Upper lobe of left lung (tissue), 6 donors: Measurements from ENCODE around the gene ZNF534. TPM values are rescaled to one million over a fixed set of nuclear protein-coding genes. Genes with fewer than 3 reads are reported as not detected.
A peak's percentile ranks its signal among the peaks of the same experiment; 100 is the strongest.

Experiments
- ATAC-seq, 2 donors: fragments of 200-7000 bp; cut with Tn5 transposase; one replicate each; pipeline ENCODE4 v1.9.1; 2022; ENCODE audit warnings: mild to moderate bottlenecking in 2 of 2, moderate library complexity in 2 of 2; ENCODE audit not compliant: low FRiP score in 2 of 2
- DNase-seq, 2 donors: peaks; one replicate each; pipeline ENCODE4 v3.0.0-alpha.2; 2019 to 2020
- H3K27ac ChIP-seq, 4 donors: fragments of 200-600 bp; sonication (generic); one replicate each; pipeline ENCODE4 v1.5.1; 2016 to 2019
- H3K27me3 ChIP-seq, 4 donors: fragments of 200-600 bp; sonication (generic); one replicate each; pipeline ENCODE4 v1.5.1; 2017 to 2019
- H3K36me3 ChIP-seq, 4 donors: fragments of 200-600 bp; sonication (generic); one replicate each; pipeline ENCODE4 v1.5.1; 2016 to 2019
- H3K4me1 ChIP-seq, 4 donors: fragments of 200-600 bp; sonication (generic); one replicate each; pipeline ENCODE4 v1.5.1; 2018 to 2019
- H3K4me3 ChIP-seq, 4 donors: fragments of 200-600 bp; sonication (generic); one replicate each; pipeline ENCODE4 v1.5.1; 2017 to 2019; ENCODE audit warnings: mild to moderate bottlenecking in 2 of 4, moderate library complexity in 1 of 4
- H3K9me3 ChIP-seq, 4 donors: fragments of 200-600 bp; sonication (generic); one replicate each; pipeline ENCODE4 v1.5.1; 2018 to 2019
- EP300 ChIP-seq, 4 donors: sonication (generic); formaldehyde crosslinking; IDR thresholded peaks; one replicate each; pipeline ENCODE4 v1.5.1; 2017; ENCODE audit warnings: antibody characterized with exemption in 4 of 4, control low read depth in 2 of 4
- POLR2A ChIP-seq, 4 donors: fragments of 450-650 bp; IDR thresholded peaks; one replicate each; pipeline ENCODE4 v1.5.1; 2016 to 2017; ENCODE audit warnings: antibody characterized with exemption in 4 of 4, mild to moderate bottlenecking in 2 of 4
- POLR2AphosphoS5 ChIP-seq, 2 donors: sonication (generic); formaldehyde crosslinking; IDR thresholded peaks; one replicate each; pipeline ENCODE4 v1.5.1; 2017; ENCODE audit warnings: antibody characterized with exemption in 2 of 2
- WGBS, 2 donors: methylation state at CpG; one replicate each; pipeline ENCODE4 v1.1.5; 2017 to 2018; 5-methylcytosine and 5-hydroxymethylcytosine counted together
- total RNA-seq, 6 donors: library from RNA; depleted of rRNA in 4 of 6; stranded (reverse); fragments of >200 nt in 4 of 6; gene quantifications; one replicate each; pipeline versions ENCODE4 v1.1.0 to v1.2.1, GENCODE V29; 2016 to 2021
- TF ChIP-seq, protein P1 (sequence below), 6 experiments: fragments of 450-650 bp in 4 of 6; fragments of 200-600 bp in 2 of 6; sonication (generic) in 2 of 6; IDR thresholded peaks; one replicate each; pipeline ENCODE4 v1.5.1; 2016 to 2019; ENCODE audit warnings: antibody characterized with exemption in 6 of 6
- donor health status: DM: no; HTN: no; CAD: no; lungs with moderate emphysema.
- donor health status: DM: no; HTN: yes; CAD: no; lungs with severe emphysema.

Gene ZNF534
- total RNA-seq, 6 donors from 2014 or later = 0.17 to 0.55 (median 0.30) TPM; not detected in 3

DNA sequence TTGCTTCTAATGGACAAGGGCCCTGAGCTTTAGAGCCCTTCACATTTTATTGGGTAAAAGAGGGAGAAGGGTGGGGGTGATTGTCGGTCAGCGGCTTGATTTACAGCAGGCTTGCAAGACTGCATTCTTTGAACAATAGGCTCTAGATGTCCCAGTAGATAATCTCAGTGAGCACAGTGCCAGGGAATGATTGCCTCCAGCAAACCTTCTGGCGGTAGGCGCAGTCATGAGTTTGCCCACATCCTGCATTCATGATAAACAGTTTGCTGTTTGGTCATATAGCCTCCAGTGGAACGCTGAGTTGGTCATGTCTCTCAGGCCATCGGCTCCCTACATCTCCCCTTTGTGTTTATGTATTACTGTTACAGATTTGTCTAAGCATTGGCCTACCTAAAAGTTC is 18.7 kb upstream of the ZNF534 start:
- Histone ChIP-seq H3K27me3 (no peaks in the 10 kb centered on the region), H3K27ac (no peak overlapping the region), H3K4me1 (no peaks in the 10 kb centered on the region), H3K36me3 (peaks cover 33 to 87% (median 83%) of the 10 kb centered on the region in 4 donors), H3K9me3 (peaks cover 41 to 96% (median 80%) of the 10 kb centered on the region in 4 donors), H3K4me3 (no peak overlapping the region)
- ATAC-seq (no peak), DNase-seq (no peak)
- WGBS, 2 donors = 94 to 99% methylated on average over 6 of the region's 6 CpGs
- TF ChIP-seq, protein P1, sequence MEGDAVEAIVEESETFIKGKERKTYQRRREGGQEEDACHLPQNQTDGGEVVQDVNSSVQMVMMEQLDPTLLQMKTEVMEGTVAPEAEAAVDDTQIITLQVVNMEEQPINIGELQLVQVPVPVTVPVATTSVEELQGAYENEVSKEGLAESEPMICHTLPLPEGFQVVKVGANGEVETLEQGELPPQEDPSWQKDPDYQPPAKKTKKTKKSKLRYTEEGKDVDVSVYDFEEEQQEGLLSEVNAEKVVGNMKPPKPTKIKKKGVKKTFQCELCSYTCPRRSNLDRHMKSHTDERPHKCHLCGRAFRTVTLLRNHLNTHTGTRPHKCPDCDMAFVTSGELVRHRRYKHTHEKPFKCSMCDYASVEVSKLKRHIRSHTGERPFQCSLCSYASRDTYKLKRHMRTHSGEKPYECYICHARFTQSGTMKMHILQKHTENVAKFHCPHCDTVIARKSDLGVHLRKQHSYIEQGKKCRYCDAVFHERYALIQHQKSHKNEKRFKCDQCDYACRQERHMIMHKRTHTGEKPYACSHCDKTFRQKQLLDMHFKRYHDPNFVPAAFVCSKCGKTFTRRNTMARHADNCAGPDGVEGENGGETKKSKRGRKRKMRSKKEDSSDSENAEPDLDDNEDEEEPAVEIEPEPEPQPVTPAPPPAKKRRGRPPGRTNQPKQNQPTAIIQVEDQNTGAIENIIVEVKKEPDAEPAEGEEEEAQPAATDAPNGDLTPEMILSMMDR (IDR thresholded peaks at IDR 0.05) = no peak
- TF ChIP-seq POLR2A (IDR thresholded peaks at IDR 0.05) (no peak), POLR2AphosphoS5 (IDR thresholded peaks at IDR 0.05) (no peak), EP300 (IDR thresholded peaks at IDR 0.05) (no peak)

DNA sequence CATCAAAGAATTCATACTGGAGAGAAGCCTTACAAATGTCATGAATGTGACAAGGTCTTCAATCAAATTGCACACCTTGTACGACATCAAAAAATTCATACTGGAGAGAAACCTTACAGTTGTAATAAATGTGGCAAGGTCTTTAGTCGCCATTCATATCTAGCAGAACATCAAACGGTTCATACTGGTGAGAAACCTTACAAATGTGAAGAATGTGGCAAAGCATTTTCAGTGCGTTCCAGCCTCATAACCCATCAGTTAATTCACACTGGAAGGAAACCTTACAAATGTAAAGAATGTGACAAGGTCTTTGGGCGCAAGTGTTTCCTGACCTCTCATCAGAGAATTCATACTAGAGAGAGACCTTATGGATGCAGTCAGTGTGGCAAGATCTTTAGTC is 13.2 kb upstream of the ZNF534 start:
- Histone ChIP-seq H3K27ac (no peak overlapping the region), H3K9me3 (peaks cover 60 to 98% (median 93%) of the 10 kb centered on the region in 4 donors), H3K4me1 (no peaks in the 10 kb centered on the region), H3K36me3 (peaks cover 1 to 33% (median 29%) of the 10 kb centered on the region in 4 donors), H3K27me3 (no peaks in the 10 kb centered on the region), H3K4me3 (no peak overlapping the region)
- DNase-seq = no peak
- ATAC-seq = no peak
- TF ChIP-seq POLR2A (IDR thresholded peaks at IDR 0.05) (no peak), POLR2AphosphoS5 (IDR thresholded peaks at IDR 0.05) (no peak), EP300 (IDR thresholded peaks at IDR 0.05) (no peak)
- TF ChIP-seq, protein P1 (IDR thresholded peaks at IDR 0.05) = no peak
- WGBS, 2 donors = 91 to 96% methylated on average over 5 of the region's 5 CpGs

DNA sequence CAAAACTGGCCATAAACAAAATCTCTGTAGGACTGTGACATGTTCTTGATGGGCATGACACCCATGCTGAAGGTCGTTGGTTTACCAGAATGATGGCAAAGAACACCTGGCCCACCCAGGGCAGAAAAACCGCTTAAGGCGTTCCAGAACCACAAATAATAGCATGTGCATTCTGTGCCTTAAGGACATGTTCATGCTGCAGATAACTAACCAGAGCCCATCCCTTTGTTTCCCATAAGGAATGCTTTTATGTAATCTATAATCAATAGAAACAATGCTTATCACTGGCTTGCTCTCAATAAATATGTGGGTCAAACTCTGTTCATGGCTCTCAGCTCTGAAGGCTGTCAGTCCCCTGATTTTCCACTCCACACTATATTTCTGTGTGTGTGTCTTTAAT is 13.2 kb downstream of the ZNF534 start:
- Histone ChIP-seq H3K9me3 (peaks cover 11 to 88% (median 26%) of the 10 kb centered on the region in 4 donors), H3K4me1 (no peaks in the 10 kb centered on the region), H3K36me3 (no peaks in the 10 kb centered on the region), H3K4me3 (no peak overlapping the region), H3K27me3 (no peaks in the 10 kb centered on the region), H3K27ac (no peak overlapping the region)
- 68 to 74% methylated on average over 3 of the region's 3 CpGs for WGBS, 2 donors
- ATAC-seq (no peak), DNase-seq (no peak)
- TF ChIP-seq, protein P1 (IDR thresholded peaks at IDR 0.05) = no peak
- TF ChIP-seq POLR2AphosphoS5 (IDR thresholded peaks at IDR 0.05) (no peak), EP300 (IDR thresholded peaks at IDR 0.05) (no peak), POLR2A (IDR thresholded peaks at IDR 0.05) (no peak)

DNA sequence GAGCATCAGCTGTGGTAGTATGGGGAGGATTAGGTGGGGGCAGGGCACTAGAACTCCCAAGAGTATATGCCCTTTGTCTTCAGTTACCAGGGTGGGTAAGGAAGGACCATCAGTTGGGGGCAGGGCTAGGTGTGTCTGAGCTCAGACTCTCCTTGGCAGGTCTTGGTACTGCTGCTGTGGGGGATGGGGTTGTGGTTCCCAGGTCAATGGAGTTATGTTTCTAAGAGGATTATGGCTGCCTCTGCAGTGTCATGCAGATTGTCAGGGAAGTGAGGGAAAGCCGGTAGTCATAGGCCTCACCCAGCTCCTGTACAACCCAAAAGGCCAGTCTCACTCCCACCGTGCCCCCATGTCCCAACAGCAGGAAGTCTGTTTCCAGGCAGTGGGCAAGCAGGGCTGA is 15.6 kb downstream of the ZNF534 start:
- H3K27me3 ChIP-seq = no peaks in the 10 kb centered on the region
- peaks cover 9 to 81% (median 30%) of the 10 kb centered on the region in 4 donors for H3K9me3 ChIP-seq
- 43 to 50% methylated on average over 2 of the region's 2 CpGs for WGBS, 2 donors
- H3K27ac ChIP-seq = no peak overlapping the region
- H3K36me3 ChIP-seq = no peaks in the 10 kb centered on the region
- no peaks in the 10 kb centered on the region for H3K4me1 ChIP-seq
- TF ChIP-seq, protein P1 (IDR thresholded peaks at IDR 0.05) = no peak
- TF ChIP-seq POLR2AphosphoS5 (IDR thresholded peaks at IDR 0.05) = no peak
- no peak overlapping the region for H3K4me3 ChIP-seq
- no peak for DNase-seq
- ATAC-seq = no peak

DNA sequence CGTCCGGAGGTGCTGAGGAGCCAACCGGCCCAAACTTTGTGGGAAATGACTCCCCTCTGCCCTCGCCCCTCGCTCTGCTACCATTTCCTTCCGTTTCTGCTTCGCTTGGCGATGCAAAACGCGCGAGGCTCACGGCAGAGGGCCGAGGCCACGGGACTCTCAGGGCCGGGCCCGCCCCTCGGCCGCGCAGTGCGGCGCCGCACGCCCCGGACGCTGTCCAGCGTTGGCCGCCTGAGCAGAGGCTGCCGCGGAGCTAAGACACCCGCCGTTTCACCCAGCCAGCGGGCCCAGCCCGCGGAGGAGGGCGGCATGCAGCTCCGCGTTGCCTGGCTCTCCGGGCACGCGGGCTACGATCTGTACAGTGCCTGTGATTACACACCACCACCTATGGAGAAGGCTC is 22.3 kb downstream of the ZNF534 start:
- TF ChIP-seq, protein P1 (IDR thresholded peaks at IDR 0.05) = no peak
- no peak for TF ChIP-seq POLR2AphosphoS5 (IDR thresholded peaks at IDR 0.05)
- TF ChIP-seq EP300 (IDR thresholded peaks at IDR 0.05) = no peak
- no peak for TF ChIP-seq POLR2A (IDR thresholded peaks at IDR 0.05)
- Histone ChIP-seq H3K4me1 (peaks cover 0 to 6% (median 0%) of the 10 kb centered on the region in 4 donors), H3K4me3 (no peak overlapping the region), H3K36me3 (peaks cover 0 to 2% (median under 1%) of the 10 kb centered on the region in 4 donors), H3K27me3 (no peaks in the 10 kb centered on the region), H3K27ac (no peak overlapping the region), H3K9me3 (peaks cover 27 to 77% (median 65%) of the 10 kb centered on the region in 4 donors)
- 39 to 51% methylated on average over 12 to 19 of the region's 41 CpGs for WGBS, 2 donors
- peak in 1 of 2 donors; percentile 59 for DNase-seq
- no peak for ATAC-seq
